Spleen (tissue), 11 donors: ENCODE measurements around the gene EHHADH. TPM values are rescaled to one million over a fixed set of nuclear protein-coding genes. Genes with fewer than 3 reads are reported as not detected.

Experiments used
- DNase-seq: peaks from one replicate; pipeline ENCODE4 v3.0.0-alpha.2; 2020
- H3K27ac ChIP-seq, 8 donors: fragments of 200-600 bp; sonication (generic) in 7 of 8; 1 replicate in 4 of 8; 2 replicates in 4 of 8; pipeline versions ENCODE4 v1.5.0 to v1.8.0; 2016 to 2021; ENCODE audit warnings: inconsistent platforms in 4 of 8, mild to moderate bottlenecking in 4 of 8, moderate library complexity in 1 of 8
- H3K27me3 ChIP-seq, 7 donors: fragments of 200-600 bp; sonication (generic) in 6 of 7; replicated peaks in 1 of 7; 1 replicate in 4 of 7; 2 replicates in 3 of 7; pipeline versions ENCODE4 v1.5.0 to v1.8.0; 2016 to 2021; ENCODE audit warnings: inconsistent platforms in 3 of 7, mild to moderate bottlenecking in 1 of 7
- H3K36me3 ChIP-seq, 6 donors: fragments of 200-600 bp; sonication (generic) in 5 of 6; 1 replicate in 4 of 6; 2 replicates in 2 of 6; pipeline versions ENCODE4 v1.5.0 to v1.8.0; 2016 to 2021; ENCODE audit warnings: inconsistent platforms in 2 of 6
- H3K4me1 ChIP-seq, 6 donors: fragments of 200-600 bp; sonication (generic) in 5 of 6; 1 replicate in 3 of 6; 2 replicates in 3 of 6; pipeline versions ENCODE4 v1.5.0 to v1.8.0; 2016 to 2021; ENCODE audit warnings: inconsistent platforms in 3 of 6
- H3K4me3 ChIP-seq, 8 donors: fragments of 200-600 bp; sonication (generic) in 7 of 8; 1 replicate in 4 of 8; 2 replicates in 4 of 8; pipeline versions ENCODE4 v1.5.0 to v1.8.0; 2016 to 2021; ENCODE audit warnings: inconsistent platforms in 4 of 8, mild to moderate bottlenecking in 4 of 8, moderate library complexity in 2 of 8
- H3K9me3 ChIP-seq, 8 donors: fragments of 200-600 bp; sonication (generic) in 7 of 8; 1 replicate in 4 of 8; 2 replicates in 4 of 8; pipeline versions ENCODE4 v1.5.0 to v1.8.0; 2016 to 2021; ENCODE audit warnings: inconsistent platforms in 4 of 8
- CTCF ChIP-seq, 11 experiments: fragments of 200-600 bp in 7 of 11; fragments of 450-650 bp in 4 of 11; sonication (generic) in 4 of 11; IDR thresholded peaks in 8 of 11; conservative IDR thresholded peaks in 3 of 11; 1 replicate in 7 of 11; 2 replicates in 4 of 11; pipeline versions ENCODE4 v1.4.0 to v1.8.0; 2016 to 2021; ENCODE audit warnings: antibody characterized with exemption in 11 of 11, inconsistent platforms in 4 of 11, mild to moderate bottlenecking in 1 of 11
- POLR2A ChIP-seq, 3 donors: fragments of 450-650 bp; IDR thresholded peaks; one replicate each; pipeline ENCODE4 v1.5.1; 2017; ENCODE audit warnings: antibody characterized with exemption in 3 of 3, mild to moderate bottlenecking in 1 of 3
- POLR2AphosphoS5 ChIP-seq, 3 donors: sonication (generic); formaldehyde crosslinking; IDR thresholded peaks; one replicate each; pipeline ENCODE4 v1.5.1; 2017; ENCODE audit warnings: antibody characterized with exemption in 3 of 3
- WGBS, 5 donors: extraction: QIAGEN DNeasy Blood & Tissue Kit in 3 of 5; methylation state at CpG; one replicate each; pipeline versions ENCODE4 v1.1.5 to v1.1.7; 2013 to 2018; 5-methylcytosine and 5-hydroxymethylcytosine counted together
- intact Hi-C: fragments of 100-400 bp; cut with DNase I; formaldehyde crosslinking; loops from one replicate; pipeline ENCODE4 v1.15.0; 2023; ENCODE audit warnings: low total_unique reads
- polyA plus RNA-seq, 3 donors: library from polyadenylated mRNA; stranded (reverse); fragments of 200-250 nt; gene quantifications; one replicate each; pipeline ENCODE4 v1.2.1, GENCODE V29; 2013
- total RNA-seq, 7 donors: library from RNA; depleted of rRNA in 3 of 7; stranded (reverse); fragments of >200 nt in 3 of 7; fragmentation: NEBNext Ultra II Directional in 4 of 7; extraction: Animal tissue kit (Norgen Biotek cat#: 25700) in 4 of 7; gene quantifications; one replicate each; pipeline versions ENCODE4 v1.1.0 to v1.2.1, GENCODE V29; 2016 to 2021
- donor health status: healthy with polysubstance abuse.
- donor health status: DM: no; HTN: no; CAD: no; lungs with moderate emphysema.
- donor health status: DM: no; HTN: no; CAD: no.
- donor health status: Bipolar disorder and iron deficiency.
- donor health status: healthy.
- donor health status: DM: no; HTN: no; CAD: no.
- donor health status: DM: yes; HTN: yes; CAD: no.

Gene EHHADH
- total and polyA plus RNA-seq, 10 donors = 1.3 to 18.9 (median 7.4) TPM

GRCh38 chr3:185187391-185187790 is 66.5 kb downstream of the EHHADH start:
- Histone ChIP-seq H3K9me3 (no peaks in the 10 kb centered on the region), H3K4me1 (no peaks in the 10 kb centered on the region), H3K27me3 (no peaks in the 10 kb centered on the region), H3K36me3 (peaks cover 0 to 8% (median 3%) of the 10 kb centered on the region in 6 donors), H3K4me3 (no peak overlapping the region), H3K27ac (no peak overlapping the region)
- DNase-seq = no peak
- intact Hi-C loops = no loop called here
- 77 to 92% (median 83%) methylated on average over 2 of the region's 2 CpGs for WGBS, 5 donors
- TF ChIP-seq POLR2AphosphoS5 (IDR thresholded peaks at IDR 0.05) (no peak), POLR2A (IDR thresholded peaks at IDR 0.05) (no peak), CTCF (IDR thresholded peaks at IDR 0.05 in 8 of 11, conservative IDR thresholded peaks at IDR 0.05 in 3 of 11) (no peak)

GRCh38 chr3:185176750-185177359 is 77.0 kb downstream of the EHHADH start:
- H3K4me3 ChIP-seq = no peak overlapping the region
- intact Hi-C loops = loop anchor here (5.0 kb wide), 1 partner anchor 300 kb away; no protein-coding TSS in a partner anchor
- peaks cover 0 to 9% (median 0%) of the 10 kb centered on the region in 7 donors for H3K27me3 ChIP-seq
- H3K27ac ChIP-seq = no peak overlapping the region
- H3K36me3 ChIP-seq = no peaks in the 10 kb centered on the region
- H3K4me1 ChIP-seq = peaks cover 6 to 22% (median 19%) of the 10 kb centered on the region in 6 donors
- no peaks in the 10 kb centered on the region for H3K9me3 ChIP-seq
- TF ChIP-seq POLR2AphosphoS5 (IDR thresholded peaks at IDR 0.05) = no peak
- peak; percentile 30 to 72 (median 54) for TF ChIP-seq CTCF (IDR thresholded peaks at IDR 0.05 in 8 of 11, conservative IDR thresholded peaks at IDR 0.05 in 3 of 11)
- no peak for DNase-seq
- WGBS, 5 donors = 24 to 30% (median 25%) methylated on average over 10 of the region's 10 CpGs

GRCh38 chr3:185175370-185175987 is 78.4 kb downstream of the EHHADH start:
- H3K27ac ChIP-seq = peak overlapping the region; percentile 27 to 77 (median 53)

More at GRCh38 chr3:185175370-185175987, 78.4 kb downstream of the EHHADH start:
- Histone ChIP-seq H3K4me1 (peaks cover 6 to 22% (median 19%) of the 10 kb centered on the region in 6 donors), H3K9me3 (no peaks in the 10 kb centered on the region), H3K36me3 (no peaks in the 10 kb centered on the region), H3K4me3 (peak overlapping the region in 2 of 8 donors; percentile 1 to 33), H3K27me3 (peaks cover 0 to 9% (median 0%) of the 10 kb centered on the region in 7 donors)
- WGBS, 5 donors = 23 to 35% (median 32%) methylated on average over 15 of the region's 15 CpGs
- DNase-seq = no peak
- peak in 1 of 11 experiments; percentile 21 for TF ChIP-seq CTCF (IDR thresholded peaks at IDR 0.05 in 8 of 11, conservative IDR thresholded peaks at IDR 0.05 in 3 of 11)
- peak in 1 of 3 donors; percentile 18 for TF ChIP-seq POLR2AphosphoS5 (IDR thresholded peaks at IDR 0.05)
- TF ChIP-seq POLR2A (IDR thresholded peaks at IDR 0.05) = no peak
- intact Hi-C loops = loop anchor here (5.0 kb wide), 1 partner anchor 298 kb away; no protein-coding TSS in a partner anchor
